Muscle of leg (tissue), 11 donors: ENCODE results near the gene UBE2O. TPM values are rescaled to one million over a fixed set of nuclear protein-coding genes. Genes with fewer than 3 reads are reported as not detected.
A peak's percentile ranks its signal among the peaks of the same experiment; 100 is the strongest.

ENCODE experiments used
- DNase-seq: peaks from one replicate; pipeline ENCODE4 v3.0.0; 2013
- H3K27ac ChIP-seq: one replicate; pipeline ENCODE4 v1.5.1; 2013; ENCODE audit warnings: mild to moderate bottlenecking, low read length, control low read depth
- H3K27me3 ChIP-seq: one replicate; pipeline ENCODE4 v1.6.1; 2013; ENCODE audit warnings: low read length; ENCODE audit not compliant: control insufficient read depth, insufficient read depth
- H3K36me3 ChIP-seq: one replicate; pipeline ENCODE4 v1.6.1; 2013; ENCODE audit warnings: low read length; ENCODE audit not compliant: control insufficient read depth, insufficient read depth
- H3K4me1 ChIP-seq: one replicate; pipeline ENCODE4 v1.6.1; 2013; ENCODE audit warnings: low read length; ENCODE audit not compliant: control insufficient read depth, insufficient read depth
- H3K4me3 ChIP-seq: one replicate; pipeline ENCODE4 v1.5.1; 2013; ENCODE audit warnings: low read length, control low read depth
- H3K9me3 ChIP-seq: replicated peaks from 2 replicates; pipeline ENCODE4 v1.6.1; 2013; ENCODE audit warnings: low read depth, low read length; ENCODE audit not compliant: control insufficient read depth
- WGBS: methylation state at CpG from one replicate; pipeline ENCODE4 v1.1.5; 2013; ENCODE audit warnings: missing lambda C conversion rate; ENCODE audit not compliant: insufficient coverage; 5-methylcytosine and 5-hydroxymethylcytosine counted together
- polyA plus RNA-seq, 8 donors: library from polyadenylated mRNA; unstranded; fragments of 120-200 nt; gene quantifications; one replicate each; pipeline versions ENCODE4 v1.2.1 to v1.2.3, GENCODE V29; 2013; ENCODE audit warnings: inconsistent platforms in 1 of 8, low replicate concordance in 1 of 8; ENCODE audit not compliant: insufficient read length in 8 of 8, insufficient read depth in 1 of 8
- total RNA-seq: library from RNA; stranded (reverse); fragments of 120-200 nt; gene quantifications from one replicate; pipeline ENCODE4 v1.2.4, GENCODE V29; 2013

UBE2O gene
- total and polyA plus RNA-seq, 9 donors = 11.1 to 20.4 (median 16.9) TPM

DNA sequence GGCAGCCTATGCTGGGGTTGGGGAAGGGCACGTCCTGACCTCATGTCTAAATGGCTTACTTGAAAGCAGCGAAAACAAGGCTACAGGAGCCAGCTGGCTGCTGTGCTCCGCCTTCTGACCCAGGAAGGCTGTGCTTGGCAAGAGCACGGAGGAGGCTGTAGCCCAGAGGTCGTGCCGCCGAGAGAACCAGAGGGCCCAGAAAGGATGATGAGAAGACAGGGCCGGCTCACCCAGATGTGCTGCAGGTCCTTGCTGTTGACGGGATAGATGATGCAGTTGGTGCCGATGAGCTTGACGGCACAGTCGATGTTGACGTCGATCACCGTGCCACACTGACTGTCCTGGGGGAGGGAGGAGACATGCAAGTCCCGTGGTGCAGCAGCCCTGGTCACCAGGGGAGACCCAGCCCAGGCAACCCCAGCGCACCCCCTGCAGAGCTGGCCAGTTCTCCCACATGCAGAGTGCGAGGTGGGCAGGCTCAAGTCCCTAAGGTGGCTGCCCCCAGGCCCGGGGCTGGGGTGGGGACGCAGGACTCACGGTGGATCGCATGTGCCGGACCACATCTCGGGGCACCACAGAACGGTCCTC lies 47.9 kb downstream of the UBE2O start:
- H3K9me3 ChIP-seq = no peaks in the 10 kb centered on the region
- H3K27me3 ChIP-seq = no peaks in the 10 kb centered on the region
- peaks cover 6% of the 10 kb centered on the region for H3K4me1 ChIP-seq
- WGBS = 86% methylated on average over 19 of the region's 25 CpGs
- no peak for DNase-seq
- peaks cover 55% of the 10 kb centered on the region for H3K36me3 ChIP-seq
- no peak overlapping the region for H3K4me3 ChIP-seq
- no peak overlapping the region for H3K27ac ChIP-seq

- no peaks in the 10 kb centered on the region for H3K9me3 ChIP-seq
- DNase-seq = no peak
- H3K4me1 ChIP-seq = peaks cover 6% of the 10 kb centered on the region
- H3K4me3 ChIP-seq = no peak overlapping the region
- WGBS = 87% methylated on average over 6 of the region's 6 CpGs
- no peak overlapping the region for H3K27ac ChIP-seq
- peaks cover 58% of the 10 kb centered on the region for H3K36me3 ChIP-seq
- no peaks in the 10 kb centered on the region for H3K27me3 ChIP-seq
Observed at GRCh38 chr17:76404256-76404655, 48.7 kb downstream of the UBE2O start.

DNA sequence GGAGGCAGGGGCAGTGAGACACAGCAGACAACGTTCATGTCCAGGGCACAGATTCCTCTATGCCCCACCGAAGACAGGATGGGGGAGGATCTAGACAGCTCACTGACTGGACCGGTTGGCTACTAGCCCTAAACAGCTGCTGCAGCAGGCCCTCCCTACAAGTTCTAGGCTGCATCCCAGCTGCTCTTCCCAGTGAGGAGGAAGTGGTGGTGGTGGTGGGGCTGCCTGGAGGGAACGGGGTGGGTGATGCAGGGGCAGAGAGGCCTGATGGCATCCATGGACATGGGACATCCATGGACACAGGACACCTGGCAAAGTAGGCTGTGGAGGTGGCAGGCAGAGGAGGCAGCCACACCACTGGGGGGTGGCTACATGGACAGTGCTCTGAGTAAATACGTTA lies 50.2 kb downstream of the UBE2O start:
- Histone ChIP-seq H3K9me3 (no peaks in the 10 kb centered on the region), H3K27me3 (no peaks in the 10 kb centered on the region), H3K36me3 (peaks cover 70% of the 10 kb centered on the region), H3K4me3 (no peak overlapping the region), H3K27ac (no peak overlapping the region), H3K4me1 (peaks cover 7% of the 10 kb centered on the region)
- 83% methylated on average over 4 of the region's 5 CpGs for WGBS
- no peak for DNase-seq

GRCh38 chr17:76399175-76400172 lies 53.5 kb downstream of the UBE2O start:
- H3K9me3 ChIP-seq = no peaks in the 10 kb centered on the region
- H3K4me3 ChIP-seq = no peak overlapping the region
- no peaks in the 10 kb centered on the region for H3K27me3 ChIP-seq
- peaks cover 4% of the 10 kb centered on the region for H3K4me1 ChIP-seq
- DNase-seq = no peak
- 90% methylated on average over 31 of the region's 33 CpGs for WGBS
- peaks cover 85% of the 10 kb centered on the region for H3K36me3 ChIP-seq
- H3K27ac ChIP-seq = no peak overlapping the region

DNA sequence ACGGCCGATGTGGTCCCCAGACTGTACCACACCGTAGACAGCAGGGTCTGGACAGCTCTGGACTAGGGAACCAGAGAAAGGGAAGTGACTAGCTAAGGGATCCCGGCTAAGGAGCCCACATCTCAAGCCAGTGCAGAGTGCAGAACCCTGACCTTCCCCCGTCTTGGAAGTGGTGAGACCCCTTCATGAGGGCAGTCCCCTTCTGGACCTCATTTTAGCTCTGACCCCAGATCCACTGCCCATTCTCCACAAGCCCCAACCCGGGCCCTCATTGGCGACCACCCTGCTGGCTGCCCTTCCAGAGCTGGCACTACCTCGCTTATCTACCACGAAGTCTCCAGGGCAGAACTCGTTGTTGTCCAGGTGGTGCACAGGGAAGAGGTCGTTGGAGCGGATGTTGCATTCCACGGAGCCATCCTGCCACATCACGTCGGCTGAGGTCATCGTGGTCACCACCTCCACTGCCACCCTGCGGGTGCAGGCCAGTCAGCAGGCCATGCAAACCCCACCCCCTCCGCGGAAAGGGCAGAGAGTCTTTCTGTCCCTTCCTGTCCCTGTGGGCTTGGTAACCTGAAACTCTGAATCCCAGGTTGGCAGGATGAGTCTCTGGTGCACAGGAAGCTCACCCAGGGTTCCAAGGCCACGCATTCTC lies 54.3 kb downstream of the UBE2O start:
- WGBS = 79% methylated on average over 19 of the region's 20 CpGs
- Histone ChIP-seq H3K4me1 (peaks cover 4% of the 10 kb centered on the region), H3K27me3 (no peaks in the 10 kb centered on the region), H3K27ac (no peak overlapping the region), H3K4me3 (no peak overlapping the region), H3K9me3 (no peaks in the 10 kb centered on the region), H3K36me3 (peaks cover 83% of the 10 kb centered on the region)
- no peak for DNase-seq

DNA sequence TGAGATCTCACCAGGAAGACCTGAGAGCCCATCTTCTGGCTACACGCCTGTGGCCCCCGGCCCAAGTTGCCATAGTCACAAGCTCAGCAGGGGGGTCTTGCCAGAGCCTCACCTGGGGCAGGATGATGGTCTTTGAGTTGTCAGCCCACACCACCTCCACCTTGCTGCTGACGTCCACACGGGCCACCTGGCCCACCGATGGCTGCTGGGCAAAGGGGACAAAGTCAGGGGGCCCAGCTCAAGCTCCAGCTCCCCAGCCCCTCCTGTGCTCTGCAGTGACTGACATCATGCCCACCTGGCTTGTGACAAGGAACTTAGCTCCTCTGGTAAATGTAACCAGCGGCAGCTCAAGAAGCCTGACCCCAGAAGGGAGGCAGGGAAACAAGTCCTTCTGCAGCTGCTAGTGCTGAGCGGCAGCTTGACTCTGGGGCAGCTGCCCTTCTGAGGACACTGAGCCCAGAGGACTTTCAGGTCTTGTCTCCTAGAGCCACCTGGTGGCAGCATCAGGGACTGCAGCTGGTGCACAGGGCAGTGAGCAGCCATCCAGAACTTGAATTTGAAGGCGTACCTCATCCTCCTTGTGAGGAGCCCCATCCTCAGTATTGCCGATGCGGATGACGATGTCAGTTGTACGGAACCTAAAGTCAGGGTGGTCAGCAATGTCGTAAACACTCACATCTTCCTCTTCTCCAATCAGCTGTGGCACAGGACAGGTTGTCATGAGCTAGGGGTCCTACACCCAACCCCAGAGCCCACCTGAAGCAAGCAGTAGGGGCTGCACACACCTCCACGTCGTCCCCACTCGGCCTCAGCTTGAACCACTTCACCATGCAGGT lies 55.0 kb downstream of the UBE2O start:
- H3K4me1 ChIP-seq = peaks cover 4% of the 10 kb centered on the region
- DNase-seq = peak; percentile 90
- H3K27ac ChIP-seq = no peak overlapping the region
- H3K4me3 ChIP-seq = no peak overlapping the region
- WGBS = 59% methylated on average over 15 of the region's 16 CpGs
- peaks cover 81% of the 10 kb centered on the region for H3K36me3 ChIP-seq
- no peaks in the 10 kb centered on the region for H3K9me3 ChIP-seq
- no peaks in the 10 kb centered on the region for H3K27me3 ChIP-seq

DNA sequence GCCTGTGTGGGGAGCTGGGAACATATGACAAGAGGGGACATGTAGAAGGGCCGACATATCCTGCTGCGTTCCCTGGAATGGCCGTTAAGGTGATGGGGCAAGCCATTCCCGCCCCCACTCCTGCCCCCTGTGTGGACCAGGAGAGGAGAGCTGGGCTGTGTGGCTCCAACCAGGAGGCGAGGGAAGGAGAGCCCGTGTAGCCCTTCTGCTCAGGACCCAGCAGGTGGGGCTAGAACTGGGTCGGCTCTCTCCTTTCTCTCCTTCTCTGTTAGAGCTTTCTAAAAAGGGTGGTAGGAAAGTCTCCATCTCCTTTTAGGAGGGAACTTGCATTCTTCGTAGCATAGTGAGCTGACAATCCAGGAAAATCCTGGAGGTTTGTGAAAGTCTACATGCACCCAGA lies 55.8 kb downstream of the UBE2O start:
- no peak overlapping the region for H3K27ac ChIP-seq
- H3K9me3 ChIP-seq = no peaks in the 10 kb centered on the region
- peaks cover 4% of the 10 kb centered on the region for H3K4me1 ChIP-seq
- no peaks in the 10 kb centered on the region for H3K27me3 ChIP-seq
- no peak for DNase-seq
- WGBS = 77% methylated on average over 4 of the region's 8 CpGs
- H3K4me3 ChIP-seq = no peak overlapping the region
- peaks cover 77% of the 10 kb centered on the region for H3K36me3 ChIP-seq

- peaks cover 4% of the 10 kb centered on the region for H3K4me1 ChIP-seq
- no peak overlapping the region for H3K4me3 ChIP-seq
- DNase-seq = no peak
- H3K36me3 ChIP-seq = peaks cover 78% of the 10 kb centered on the region
- no peaks in the 10 kb centered on the region for H3K27me3 ChIP-seq
- WGBS = 96% methylated on average over 15 of the region's 15 CpGs
- no peaks in the 10 kb centered on the region for H3K9me3 ChIP-seq
- H3K27ac ChIP-seq = no peak overlapping the region
Observed at GRCh38 chr17:76395980-76396379, 57.0 kb downstream of the UBE2O start.

DNA sequence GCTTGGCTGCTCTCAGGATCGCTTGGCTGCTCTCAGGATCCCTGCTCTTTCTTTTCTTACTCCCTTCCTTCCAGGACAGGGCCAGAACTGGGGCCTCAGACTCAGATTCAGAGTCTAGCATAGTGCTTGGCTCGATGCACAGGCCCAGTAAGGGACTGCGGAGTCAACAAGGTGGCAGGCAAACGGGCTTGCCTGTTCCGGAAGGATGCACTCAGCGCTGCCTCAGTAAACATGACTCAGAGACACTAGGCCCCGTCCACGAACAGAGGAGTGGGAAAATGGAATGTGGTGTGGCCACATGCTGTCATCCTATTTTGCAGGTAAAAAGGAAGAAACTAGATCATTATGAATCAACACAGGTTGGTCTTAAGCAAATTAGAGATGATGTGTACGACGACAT lies 58.8 kb downstream of the UBE2O start:
- H3K36me3 ChIP-seq = peaks cover 69% of the 10 kb centered on the region
- peaks cover 15% of the 10 kb centered on the region for H3K4me1 ChIP-seq
- no peak for DNase-seq
- no peaks in the 10 kb centered on the region for H3K9me3 ChIP-seq
- 92% methylated on average over 8 of the region's 10 CpGs for WGBS
- no peak overlapping the region for H3K27ac ChIP-seq
- H3K4me3 ChIP-seq = no peak overlapping the region
- no peaks in the 10 kb centered on the region for H3K27me3 ChIP-seq
